Measurements from ENCODE around the gene LRRFIP1.
A peak's percentile ranks its signal among the peaks of the same experiment; 100 is the strongest.
"Not testable (repeated sequence)": the region's sequence is repeated elsewhere in the genome, so short reads cannot be mapped to it uniquely, and the experiment has no call there.

LRRFIP1 gene

DNA sequence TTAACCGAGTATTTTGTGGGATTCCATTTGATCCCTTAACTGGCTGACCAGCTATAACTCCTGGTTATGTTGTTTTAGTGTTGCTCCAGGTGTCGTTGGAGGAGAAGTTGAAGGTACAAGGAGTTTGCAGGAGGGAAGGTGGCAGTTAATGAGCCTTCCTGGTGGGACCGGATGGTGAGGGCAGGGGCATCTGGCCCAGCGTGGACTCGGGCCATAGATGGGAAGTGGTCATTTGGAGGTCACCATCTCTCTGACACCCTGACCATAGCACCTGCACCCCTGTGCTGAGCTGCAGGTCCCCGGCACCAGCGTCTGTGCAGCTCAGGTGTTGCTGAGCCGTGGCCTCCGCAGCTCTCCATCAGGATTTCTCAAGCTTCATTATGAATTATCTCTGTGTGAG, 119.8 kb downstream of the LRRFIP1 start:
- 100% methylated on average over 6 of the region's 9 CpGs for WGBS (ENCODE audit: insufficient coverage)
- Histone ChIP-seq H3K27me3 (replicated peaks in 2 of 5; ENCODE audit: control insufficient read depth in 4 of 5, insufficient read depth in 5 of 5, low read length in 4 of 5) (no peaks in the 10 kb centered on the region), H3K27ac (ENCODE audit: insufficient read depth in 1 of 2, low read depth in 1 of 2, low read length in 2 of 2, poor library complexity in 1 of 2, severe bottlenecking in 2 of 2) (no peak overlapping the region), H3K36me3 (ENCODE audit: control insufficient read depth in 4 of 4, insufficient read depth in 4 of 4, low read length in 3 of 4) (peaks cover 30 to 69% (median 46%) of the 10 kb centered on the region in 4 experiments), H3K4me1 (ENCODE audit: control extremely low read depth in 1 of 4, control insufficient read depth in 4 of 4, insufficient read depth in 4 of 4, low read length in 3 of 4) (peaks cover 0 to 15% (median 2%) of the 10 kb centered on the region in 4 experiments), H3K4me3 (ENCODE audit: control insufficient read depth in 1 of 7, extremely low read depth in 1 of 7, insufficient read depth in 4 of 7, low read depth in 2 of 7, low read length in 6 of 7) (no peak overlapping the region), H3K9me3 (ENCODE audit: control extremely low read depth in 1 of 5, control insufficient read depth in 4 of 5, insufficient read depth in 2 of 5, low read depth in 1 of 5, low read length in 4 of 5) (no peaks in the 10 kb centered on the region)
- ChIA-PET CTCF (interaction anchor here (0.8 to 10.3 kb wide), 12 partner anchors 9 to 234 kb away, joined by 3 to 160 read pairs (median 10); no protein-coding TSS in a partner anchor), POLR2A (interaction anchor here (1.7 kb wide), 1 partner anchor 73 kb away, joined by 3 read pairs; no protein-coding TSS in a partner anchor)
- DNase-seq = no peak

DNA sequence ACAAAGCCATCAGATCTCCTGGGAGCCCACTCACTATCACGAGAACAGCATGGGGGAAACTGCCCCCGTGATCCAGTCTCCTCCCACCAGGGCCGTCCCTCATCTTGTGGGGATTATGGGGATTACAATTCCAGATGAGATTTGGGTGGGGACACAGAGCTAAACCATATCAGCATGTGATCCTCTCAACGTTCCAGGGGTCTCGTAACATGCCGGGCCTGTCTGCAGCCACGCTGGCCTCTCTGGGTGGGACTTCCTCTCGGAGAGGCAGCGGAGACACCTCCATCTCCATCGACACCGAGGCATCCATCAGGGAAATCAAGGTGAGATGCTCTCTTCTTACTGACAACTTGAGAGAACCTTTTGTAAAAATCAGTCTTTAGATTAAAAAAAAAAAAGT, 121.6 kb downstream of the LRRFIP1 start:
- ChIA-PET CTCF (interaction anchor here (0.6 to 10.3 kb wide), 4 partner anchors 77 to 1236 kb away, joined by 3 to 160 read pairs (median 44); no protein-coding TSS in a partner anchor), POLR2A (no interaction called here)
- DNase-seq = no peak
- Histone ChIP-seq H3K36me3 (ENCODE audit: control insufficient read depth in 4 of 4, insufficient read depth in 4 of 4, low read length in 3 of 4) (peaks cover 32 to 74% (median 56%) of the 10 kb centered on the region in 4 experiments), H3K27ac (ENCODE audit: insufficient read depth in 1 of 2, low read depth in 1 of 2, low read length in 2 of 2, poor library complexity in 1 of 2, severe bottlenecking in 2 of 2) (no peak overlapping the region), H3K27me3 (replicated peaks in 2 of 5; ENCODE audit: control insufficient read depth in 4 of 5, insufficient read depth in 5 of 5, low read length in 4 of 5) (no peaks in the 10 kb centered on the region), H3K9me3 (ENCODE audit: control extremely low read depth in 1 of 5, control insufficient read depth in 4 of 5, insufficient read depth in 2 of 5, low read depth in 1 of 5, low read length in 4 of 5) (no peaks in the 10 kb centered on the region), H3K4me3 (ENCODE audit: control insufficient read depth in 1 of 7, extremely low read depth in 1 of 7, insufficient read depth in 4 of 7, low read depth in 2 of 7, low read length in 6 of 7) (no peak overlapping the region), H3K4me1 (ENCODE audit: control extremely low read depth in 1 of 4, control insufficient read depth in 4 of 4, insufficient read depth in 4 of 4, low read length in 3 of 4) (peaks cover 0 to 12% (median 3%) of the 10 kb centered on the region in 4 experiments)
- 98% methylated on average over 11 of the region's 11 CpGs for WGBS (ENCODE audit: insufficient coverage)

DNA sequence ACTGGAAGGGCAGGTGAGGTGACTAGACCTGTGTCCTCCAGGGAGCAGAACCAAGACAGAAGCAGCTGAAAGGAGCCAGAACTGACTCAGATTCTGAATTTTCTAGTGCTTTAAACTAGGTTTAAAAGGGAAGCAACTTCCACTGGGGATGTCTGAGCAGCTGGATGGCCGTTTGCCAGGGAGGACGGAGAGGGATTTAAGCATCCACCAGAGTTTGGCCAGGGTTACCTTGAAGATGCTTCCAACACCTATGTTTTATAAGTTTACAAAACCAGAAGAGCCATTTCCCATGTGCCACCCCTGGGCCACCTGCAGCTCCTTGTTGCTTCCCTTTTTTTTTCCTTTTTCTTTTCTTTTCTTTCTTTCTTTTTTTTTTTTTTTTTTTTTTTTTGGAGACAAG, 122.6 kb downstream of the LRRFIP1 start:
- 94% methylated on average over 2 of the region's 2 CpGs for WGBS (ENCODE audit: insufficient coverage)
- Histone ChIP-seq H3K4me1 (ENCODE audit: control extremely low read depth in 1 of 4, control insufficient read depth in 4 of 4, insufficient read depth in 4 of 4, low read length in 3 of 4) (peaks cover 0 to 2% (median under 1%) of the 10 kb centered on the region in 4 experiments), H3K27me3 (replicated peaks in 2 of 5; ENCODE audit: control insufficient read depth in 4 of 5, insufficient read depth in 5 of 5, low read length in 4 of 5) (no peaks in the 10 kb centered on the region), H3K27ac (ENCODE audit: insufficient read depth in 1 of 2, low read depth in 1 of 2, low read length in 2 of 2, poor library complexity in 1 of 2, severe bottlenecking in 2 of 2) (no peak overlapping the region), H3K4me3 (ENCODE audit: control insufficient read depth in 1 of 7, extremely low read depth in 1 of 7, insufficient read depth in 4 of 7, low read depth in 2 of 7, low read length in 6 of 7) (no peak overlapping the region), H3K36me3 (ENCODE audit: control insufficient read depth in 4 of 4, insufficient read depth in 4 of 4, low read length in 3 of 4) (peaks cover 37 to 79% (median 63%) of the 10 kb centered on the region in 4 experiments), H3K9me3 (ENCODE audit: control extremely low read depth in 1 of 5, control insufficient read depth in 4 of 5, insufficient read depth in 2 of 5, low read depth in 1 of 5, low read length in 4 of 5) (no peaks in the 10 kb centered on the region)
- ChIA-PET CTCF (interaction anchor here (0.6 to 9.2 kb wide), 3 partner anchors 25 to 1237 kb away, joined by 3 to 86 read pairs (median 3); no protein-coding TSS in a partner anchor), POLR2A (no interaction called here)
- DNase-seq = no peak

DNA sequence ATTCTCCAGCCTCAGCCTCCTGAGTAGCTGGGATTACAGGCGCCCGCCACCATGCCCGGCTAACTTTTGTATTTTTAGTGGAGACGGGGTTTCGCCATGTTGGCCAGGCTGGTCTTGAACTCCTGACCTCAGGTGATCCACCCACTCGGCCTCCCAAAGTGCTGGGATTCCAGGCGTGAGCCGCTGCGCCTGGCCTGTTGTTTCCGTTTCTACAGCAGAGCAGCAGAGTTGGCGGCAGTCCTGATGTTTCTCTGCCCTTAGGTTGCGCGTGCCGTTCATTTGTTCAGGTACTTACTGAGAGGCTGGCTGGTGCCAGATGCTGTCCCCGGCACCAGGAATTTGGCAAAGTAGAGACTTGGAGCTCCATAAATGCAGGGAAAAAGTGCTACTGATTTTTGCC, 123.1 kb downstream of the LRRFIP1 start:
- H3K27me3 ChIP-seq (replicated peaks in 2 of 5; ENCODE audit: control insufficient read depth in 4 of 5, insufficient read depth in 5 of 5, low read length in 4 of 5); H3K27ac ChIP-seq (ENCODE audit: insufficient read depth in 1 of 2, low read depth in 1 of 2, low read length in 2 of 2, poor library complexity in 1 of 2, severe bottlenecking in 2 of 2); DNase-seq; H3K9me3 ChIP-seq (ENCODE audit: control extremely low read depth in 1 of 5, control insufficient read depth in 4 of 5, insufficient read depth in 2 of 5, low read depth in 1 of 5, low read length in 4 of 5); H3K4me3 ChIP-seq (ENCODE audit: control insufficient read depth in 1 of 7, extremely low read depth in 1 of 7, insufficient read depth in 4 of 7, low read depth in 2 of 7, low read length in 6 of 7); POLR2A ChIA-PET; H3K4me1 ChIP-seq (ENCODE audit: control extremely low read depth in 1 of 4, control insufficient read depth in 4 of 4, insufficient read depth in 4 of 4, low read length in 3 of 4): not testable (repeated sequence)
- H3K36me3 ChIP-seq (ENCODE audit: control insufficient read depth in 4 of 4, insufficient read depth in 4 of 4, low read length in 3 of 4) = peaks cover 38 to 84% (median 67%) of the 10 kb centered on the region in 4 experiments
- CTCF ChIA-PET = interaction anchor here (1.4 to 9.2 kb wide), 2 partner anchors 25 to 169 kb away, joined by 3 to 86 read pairs; no protein-coding TSS in a partner anchor
- WGBS (ENCODE audit: insufficient coverage) = 96% methylated on average over 12 of the region's 15 CpGs

DNA sequence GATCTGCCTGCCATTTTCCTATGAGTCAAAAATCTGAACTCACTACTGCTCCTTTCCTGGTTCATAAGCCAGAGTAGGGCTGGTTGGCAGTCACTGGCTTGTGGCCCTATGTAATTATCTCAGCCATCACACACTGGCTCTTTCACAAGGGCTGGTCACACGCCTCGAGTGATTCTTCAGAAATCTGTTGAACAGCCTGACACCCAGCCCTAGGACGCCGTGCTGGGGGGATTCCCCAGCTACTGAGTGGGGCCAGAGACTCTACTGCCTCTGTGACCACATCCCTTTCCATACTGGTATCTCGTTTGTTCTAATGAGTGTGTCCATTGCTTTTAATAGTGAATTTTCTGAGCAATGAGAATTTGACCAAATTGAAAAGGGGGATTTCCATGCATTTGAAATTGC, 125.4 kb downstream of the LRRFIP1 start:
- Histone ChIP-seq H3K27me3 (replicated peaks in 2 of 5; ENCODE audit: control insufficient read depth in 4 of 5, insufficient read depth in 5 of 5, low read length in 4 of 5) (no peaks in the 10 kb centered on the region), H3K9me3 (ENCODE audit: control extremely low read depth in 1 of 5, control insufficient read depth in 4 of 5, insufficient read depth in 2 of 5, low read depth in 1 of 5, low read length in 4 of 5) (no peaks in the 10 kb centered on the region), H3K4me3 (ENCODE audit: control insufficient read depth in 1 of 7, extremely low read depth in 1 of 7, insufficient read depth in 4 of 7, low read depth in 2 of 7, low read length in 6 of 7) (no peak overlapping the region), H3K36me3 (ENCODE audit: control insufficient read depth in 4 of 4, insufficient read depth in 4 of 4, low read length in 3 of 4) (peaks cover 41 to 95% (median 70%) of the 10 kb centered on the region in 4 experiments), H3K4me1 (ENCODE audit: control extremely low read depth in 1 of 4, control insufficient read depth in 4 of 4, insufficient read depth in 4 of 4, low read length in 3 of 4) (peaks cover 0 to 2% (median 0%) of the 10 kb centered on the region in 4 experiments), H3K27ac (ENCODE audit: insufficient read depth in 1 of 2, low read depth in 1 of 2, low read length in 2 of 2, poor library complexity in 1 of 2, severe bottlenecking in 2 of 2) (no peak overlapping the region)
- DNase-seq = peak in 2 of 3 donors; percentile 69
- ChIA-PET POLR2A (no interaction called here), CTCF (interaction anchor here (0.6 to 2.2 kb wide), 6 partner anchors 7 to 171 kb away, joined by 3 to 10 read pairs (median 3); no protein-coding TSS in a partner anchor)
- WGBS (ENCODE audit: insufficient coverage) = 21% methylated on average over 4 of the region's 5 CpGs

DNA sequence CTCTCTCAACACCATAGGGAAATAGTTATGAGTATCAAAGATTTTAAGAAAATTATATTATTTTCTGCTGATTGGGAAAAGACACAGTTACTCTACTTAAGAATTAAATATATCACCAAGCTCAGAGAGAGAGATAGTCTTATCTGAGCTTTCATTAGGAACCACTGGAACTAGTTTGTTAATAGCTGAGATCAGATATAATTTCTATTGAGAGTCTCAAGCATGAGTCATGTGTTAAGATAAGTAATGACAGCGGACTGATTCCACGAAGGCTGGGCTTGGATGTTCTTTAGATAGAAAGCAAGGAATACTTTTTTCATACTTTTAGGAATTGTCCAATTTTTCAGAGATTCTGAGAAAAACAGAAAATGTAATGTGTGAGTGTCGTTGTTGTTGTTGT, 126.8 kb downstream of the LRRFIP1 start:
- Histone ChIP-seq H3K9me3 (ENCODE audit: control extremely low read depth in 1 of 5, control insufficient read depth in 4 of 5, insufficient read depth in 2 of 5, low read depth in 1 of 5, low read length in 4 of 5) (no peaks in the 10 kb centered on the region), H3K36me3 (ENCODE audit: control insufficient read depth in 4 of 4, insufficient read depth in 4 of 4, low read length in 3 of 4) (peaks cover 36 to 95% (median 70%) of the 10 kb centered on the region in 4 experiments), H3K4me3 (ENCODE audit: control insufficient read depth in 1 of 7, extremely low read depth in 1 of 7, insufficient read depth in 4 of 7, low read depth in 2 of 7, low read length in 6 of 7) (no peak overlapping the region), H3K4me1 (ENCODE audit: control extremely low read depth in 1 of 4, control insufficient read depth in 4 of 4, insufficient read depth in 4 of 4, low read length in 3 of 4) (peaks cover 0 to 2% (median 0%) of the 10 kb centered on the region in 4 experiments), H3K27me3 (replicated peaks in 2 of 5; ENCODE audit: control insufficient read depth in 4 of 5, insufficient read depth in 5 of 5, low read length in 4 of 5) (no peaks in the 10 kb centered on the region), H3K27ac (ENCODE audit: insufficient read depth in 1 of 2, low read depth in 1 of 2, low read length in 2 of 2, poor library complexity in 1 of 2, severe bottlenecking in 2 of 2) (no peak overlapping the region)
- ChIA-PET POLR2A (no interaction called here), CTCF (interaction anchor here (1.0 to 5.5 kb wide), 8 partner anchors 9 to 183 kb away, joined by 3 to 27 read pairs (median 3); no protein-coding TSS in a partner anchor)
- DNase-seq = no peak
- no CpG with 5 or more reads among the region's 3 CpGs for WGBS (ENCODE audit: insufficient coverage)

DNA sequence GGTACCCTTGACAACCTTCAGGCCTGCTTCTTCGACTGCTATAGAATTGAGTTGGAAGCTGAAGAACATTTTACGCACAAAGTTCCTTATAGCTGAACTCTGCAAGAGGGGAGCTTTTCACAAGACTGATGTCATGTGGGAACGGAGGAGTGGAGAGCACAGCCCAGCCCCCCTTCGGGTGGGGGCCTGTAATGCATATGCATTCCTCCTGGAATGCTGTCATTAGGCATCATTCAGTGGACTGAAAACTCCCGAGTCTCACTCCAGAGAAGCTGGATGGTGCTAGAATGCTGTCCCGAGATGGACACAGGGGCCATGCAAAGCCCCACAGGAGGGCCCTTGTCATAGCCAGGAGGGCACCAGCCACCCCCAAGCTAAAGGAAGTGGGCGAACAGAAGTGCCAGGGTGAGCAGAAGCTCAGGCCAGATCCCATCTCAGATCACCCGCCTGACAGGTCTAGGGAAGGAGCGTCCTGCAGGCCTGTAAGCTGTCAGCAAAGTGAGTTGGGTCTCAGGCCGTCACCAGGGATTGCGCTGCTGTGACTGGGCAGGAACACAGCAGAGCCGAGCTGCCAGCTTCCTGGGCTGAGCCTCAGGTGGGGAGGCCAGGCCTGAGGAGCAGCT, 127.3 kb downstream of the LRRFIP1 start:
- ChIA-PET POLR2A (no interaction called here), CTCF (interaction anchor here (1.0 to 5.5 kb wide), 6 partner anchors 9 to 183 kb away, joined by 3 to 27 read pairs (median 4); no protein-coding TSS in a partner anchor)
- no peak for DNase-seq
- H3K9me3 ChIP-seq (ENCODE audit: control extremely low read depth in 1 of 5, control insufficient read depth in 4 of 5, insufficient read depth in 2 of 5, low read depth in 1 of 5, low read length in 4 of 5) = no peaks in the 10 kb centered on the region
- no peaks in the 10 kb centered on the region for H3K27me3 ChIP-seq (replicated peaks in 2 of 5; ENCODE audit: control insufficient read depth in 4 of 5, insufficient read depth in 5 of 5, low read length in 4 of 5)
- H3K4me3 ChIP-seq (ENCODE audit: control insufficient read depth in 1 of 7, extremely low read depth in 1 of 7, insufficient read depth in 4 of 7, low read depth in 2 of 7, low read length in 6 of 7) = no peak overlapping the region
- H3K4me1 ChIP-seq (ENCODE audit: control extremely low read depth in 1 of 4, control insufficient read depth in 4 of 4, insufficient read depth in 4 of 4, low read length in 3 of 4) = peaks cover 0 to 2% (median 0%) of the 10 kb centered on the region in 4 experiments
- no peak overlapping the region for H3K27ac ChIP-seq (ENCODE audit: insufficient read depth in 1 of 2, low read depth in 1 of 2, low read length in 2 of 2, poor library complexity in 1 of 2, severe bottlenecking in 2 of 2)
- H3K36me3 ChIP-seq (ENCODE audit: control insufficient read depth in 4 of 4, insufficient read depth in 4 of 4, low read length in 3 of 4) = peaks cover 39 to 95% (median 71%) of the 10 kb centered on the region in 4 experiments
- 100% methylated on average over 12 of the region's 12 CpGs for WGBS (ENCODE audit: insufficient coverage)

Data from common myeloid progenitor, CD34-positive (primary cell).